Measurements from ENCODE around the gene HDAC11. TPM values are rescaled to one million over a fixed set of nuclear protein-coding genes. Genes with fewer than 3 reads are reported as not detected.
A peak's percentile ranks its signal among the peaks of the same experiment; 100 is the strongest.

HDAC11 gene
- total RNA-seq, 1 donor from 2014 or later, result 15.2 TPM

DNA sequence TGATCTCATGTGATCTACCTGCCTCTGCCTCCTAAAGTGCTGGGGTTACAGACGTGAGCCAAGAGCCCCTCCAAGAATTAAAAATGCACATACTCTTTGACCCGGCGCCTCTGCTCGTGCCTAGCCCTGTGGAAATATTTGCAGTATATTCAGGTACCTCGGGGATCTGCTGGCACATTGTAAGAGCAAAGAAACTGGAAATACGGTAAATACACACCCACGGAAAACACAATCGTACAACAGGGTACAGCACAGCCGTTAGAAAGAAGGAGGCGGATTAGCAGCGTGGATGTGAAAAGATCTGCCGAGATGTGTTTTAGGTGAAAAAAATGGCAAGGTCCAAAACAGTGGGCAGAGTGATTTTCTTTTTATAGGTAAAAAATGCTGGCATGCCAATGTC is 6.1 kb upstream of the HDAC11 start:
- no peaks in the 10 kb centered on the region for H3K36me3 Mint-ChIP-seq (ENCODE audit: low read depth)
- no peak overlapping the region for H3K27ac Mint-ChIP-seq (ENCODE audit: unreplicated experiment)
- peaks cover 20% of the 10 kb centered on the region for H3K27me3 Mint-ChIP-seq (ENCODE audit: low read depth)
- TF ChIP-seq, protein P1, sequence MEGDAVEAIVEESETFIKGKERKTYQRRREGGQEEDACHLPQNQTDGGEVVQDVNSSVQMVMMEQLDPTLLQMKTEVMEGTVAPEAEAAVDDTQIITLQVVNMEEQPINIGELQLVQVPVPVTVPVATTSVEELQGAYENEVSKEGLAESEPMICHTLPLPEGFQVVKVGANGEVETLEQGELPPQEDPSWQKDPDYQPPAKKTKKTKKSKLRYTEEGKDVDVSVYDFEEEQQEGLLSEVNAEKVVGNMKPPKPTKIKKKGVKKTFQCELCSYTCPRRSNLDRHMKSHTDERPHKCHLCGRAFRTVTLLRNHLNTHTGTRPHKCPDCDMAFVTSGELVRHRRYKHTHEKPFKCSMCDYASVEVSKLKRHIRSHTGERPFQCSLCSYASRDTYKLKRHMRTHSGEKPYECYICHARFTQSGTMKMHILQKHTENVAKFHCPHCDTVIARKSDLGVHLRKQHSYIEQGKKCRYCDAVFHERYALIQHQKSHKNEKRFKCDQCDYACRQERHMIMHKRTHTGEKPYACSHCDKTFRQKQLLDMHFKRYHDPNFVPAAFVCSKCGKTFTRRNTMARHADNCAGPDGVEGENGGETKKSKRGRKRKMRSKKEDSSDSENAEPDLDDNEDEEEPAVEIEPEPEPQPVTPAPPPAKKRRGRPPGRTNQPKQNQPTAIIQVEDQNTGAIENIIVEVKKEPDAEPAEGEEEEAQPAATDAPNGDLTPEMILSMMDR (IDR thresholded peaks at IDR 0.05), result no peak
- H3K4me1 Mint-ChIP-seq (ENCODE audit: low read depth), result no peaks in the 10 kb centered on the region
- no peaks in the 10 kb centered on the region for H3K9me3 Mint-ChIP-seq (ENCODE audit: low read depth)
- no peak overlapping the region for H3K4me3 Mint-ChIP-seq (ENCODE audit: unreplicated experiment)
- DNase-seq (ENCODE audit: low spot score), result no peak

DNA sequence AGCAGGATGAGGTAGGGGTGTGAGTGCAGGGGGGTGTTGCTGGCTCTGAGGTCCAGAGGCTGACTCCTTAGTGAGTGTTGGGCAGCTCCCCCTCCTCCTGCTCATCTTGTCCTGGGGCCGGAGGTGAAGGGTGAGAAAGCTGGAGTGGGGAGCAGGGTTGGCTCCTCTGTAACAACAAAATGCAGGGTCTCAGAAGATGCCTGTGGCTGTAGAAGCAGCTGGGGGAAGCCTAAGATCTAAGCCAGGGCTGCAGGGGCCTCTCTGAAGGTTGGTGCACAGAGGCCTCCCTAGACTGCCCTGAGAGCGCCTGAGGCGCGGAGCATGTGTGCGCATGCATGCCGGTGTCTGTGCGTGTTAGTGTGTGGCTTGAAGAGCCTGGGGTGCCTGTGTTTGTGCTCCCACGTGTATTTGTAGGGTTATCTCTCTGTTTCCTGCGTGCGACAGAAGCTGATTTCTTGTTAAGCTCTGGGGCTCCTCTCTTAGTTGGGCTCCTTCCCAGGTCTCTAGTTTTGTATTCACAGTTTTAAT is 5.3 kb upstream of the HDAC11 start:
- Mint-ChIP-seq H3K4me3 (ENCODE audit: unreplicated experiment) (no peak overlapping the region), H3K27me3 (ENCODE audit: low read depth) (peaks cover 20% of the 10 kb centered on the region), H3K9me3 (ENCODE audit: low read depth) (no peaks in the 10 kb centered on the region), H3K27ac (ENCODE audit: unreplicated experiment) (no peak overlapping the region), H3K4me1 (ENCODE audit: low read depth) (peaks cover 2% of the 10 kb centered on the region), H3K36me3 (ENCODE audit: low read depth) (no peaks in the 10 kb centered on the region)
- TF ChIP-seq, protein P1 (IDR thresholded peaks at IDR 0.05), result no peak
- DNase-seq (ENCODE audit: low spot score), result no peak

DNA sequence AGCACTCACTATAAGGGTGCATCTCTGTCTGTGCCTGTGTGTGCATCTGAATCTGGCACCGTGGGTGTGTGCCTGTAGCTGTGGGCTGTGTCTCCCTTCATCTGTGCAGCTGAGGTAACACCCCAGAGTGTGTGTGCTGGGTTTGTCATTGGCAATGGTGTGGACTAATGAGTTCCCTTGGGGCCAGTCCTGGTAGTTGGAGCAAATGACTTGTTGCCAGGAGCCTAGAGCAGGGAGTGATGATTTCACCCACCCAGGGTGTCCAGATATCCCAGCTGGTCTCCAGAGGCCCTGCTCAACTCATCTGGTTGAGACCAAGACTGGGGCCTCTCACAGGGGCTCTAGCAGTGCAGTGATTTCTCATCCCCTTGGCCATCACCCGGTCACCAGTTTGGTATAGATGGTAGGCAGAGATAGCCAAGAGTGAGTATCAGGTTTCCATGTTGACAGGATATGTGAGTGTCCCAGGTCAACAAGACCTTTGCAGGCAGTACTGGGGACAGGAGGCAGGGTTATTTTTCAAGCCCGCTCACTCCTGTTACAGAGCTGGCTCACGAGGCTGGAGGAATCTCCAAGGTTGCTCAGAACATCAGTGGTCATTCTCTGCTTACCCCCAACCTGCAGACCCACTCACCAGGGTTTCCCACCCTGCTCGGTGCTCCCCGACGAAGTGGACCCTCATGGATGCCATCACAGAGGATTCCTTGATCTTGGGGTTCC is 4.1 kb upstream of the HDAC11 start:
- Mint-ChIP-seq H3K9me3 (ENCODE audit: low read depth) (no peaks in the 10 kb centered on the region), H3K27ac (ENCODE audit: unreplicated experiment) (no peak overlapping the region), H3K4me3 (ENCODE audit: unreplicated experiment) (no peak overlapping the region), H3K27me3 (ENCODE audit: low read depth) (peaks cover 13% of the 10 kb centered on the region), H3K36me3 (ENCODE audit: low read depth) (no peaks in the 10 kb centered on the region), H3K4me1 (ENCODE audit: low read depth) (peaks cover 7% of the 10 kb centered on the region)
- TF ChIP-seq, protein P1 (IDR thresholded peaks at IDR 0.05), result no peak
- DNase-seq (ENCODE audit: low spot score), result peak; percentile 38

DNA sequence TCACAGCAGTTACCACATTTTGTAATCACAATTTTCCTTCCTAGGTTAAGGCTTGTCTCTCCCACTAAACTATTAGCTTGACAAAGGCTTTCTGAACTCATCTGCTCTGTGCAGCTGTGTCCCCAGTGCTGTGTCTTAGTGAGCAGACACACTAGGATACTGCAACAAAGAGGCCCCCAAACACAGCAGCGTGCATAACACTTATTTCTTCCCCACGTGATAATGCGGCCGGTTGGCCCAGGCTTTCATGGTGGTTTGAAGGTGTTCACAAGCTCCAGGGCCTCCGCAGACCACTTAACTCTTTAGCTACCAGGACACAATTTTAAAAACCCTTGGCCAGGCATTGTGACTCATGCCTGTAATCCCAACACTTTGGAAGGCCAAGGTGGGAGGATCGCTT is 2.2 kb upstream of the HDAC11 start:
- H3K27ac Mint-ChIP-seq (ENCODE audit: unreplicated experiment), result peak overlapping the region; percentile 24
- TF ChIP-seq, protein P1 (IDR thresholded peaks at IDR 0.05), result no peak
- peaks cover 18% of the 10 kb centered on the region for H3K4me1 Mint-ChIP-seq (ENCODE audit: low read depth)
- H3K36me3 Mint-ChIP-seq (ENCODE audit: low read depth), result no peaks in the 10 kb centered on the region
- H3K4me3 Mint-ChIP-seq (ENCODE audit: unreplicated experiment), result no peak overlapping the region
- DNase-seq (ENCODE audit: low spot score), result no peak
- H3K27me3 Mint-ChIP-seq (ENCODE audit: low read depth), result peaks cover 9% of the 10 kb centered on the region
- H3K9me3 Mint-ChIP-seq (ENCODE audit: low read depth), result no peaks in the 10 kb centered on the region

DNA sequence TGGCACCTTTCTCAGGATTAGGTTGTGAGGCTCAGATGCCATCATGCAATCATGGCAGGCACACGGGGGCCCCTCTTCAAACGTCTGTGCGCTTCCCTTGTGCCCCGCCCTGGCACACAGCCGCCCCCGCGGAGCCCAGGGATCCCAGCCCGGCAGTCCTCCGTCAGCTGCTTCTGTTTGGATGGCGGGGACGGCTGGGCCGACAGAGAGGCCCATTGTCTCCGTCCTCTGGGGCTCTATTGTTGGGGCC is 849 bp upstream of the HDAC11 start:
- H3K4me3 Mint-ChIP-seq (ENCODE audit: unreplicated experiment), result peak overlapping the region; percentile 86
- TF ChIP-seq, protein P1 (IDR thresholded peaks at IDR 0.05), result no peak
- H3K9me3 Mint-ChIP-seq (ENCODE audit: low read depth), result no peaks in the 10 kb centered on the region
- peak; percentile 83 for DNase-seq (ENCODE audit: low spot score)
- peaks cover 3% of the 10 kb centered on the region for H3K27me3 Mint-ChIP-seq (ENCODE audit: low read depth)
- peaks cover 18% of the 10 kb centered on the region for H3K4me1 Mint-ChIP-seq (ENCODE audit: low read depth)
- H3K36me3 Mint-ChIP-seq (ENCODE audit: low read depth), result no peaks in the 10 kb centered on the region
- H3K27ac Mint-ChIP-seq (ENCODE audit: unreplicated experiment), result peak overlapping the region; percentile 82

Data from chondrocyte (in vitro differentiated cells).